Ascending aorta (tissue), 2 donors: Measurements from ENCODE around the gene EP400. TPM values are rescaled to one million over a fixed set of nuclear protein-coding genes. Genes with fewer than 3 reads are reported as not detected.

Source experiments
- DNase-seq, 2 donors: peaks; one replicate each; pipeline ENCODE4 v3.0.0-alpha.2; 2019; ENCODE audit warnings: low spot score in 2 of 2
- H3K27ac ChIP-seq, 2 donors: fragments of 200-600 bp; sonication (generic); one replicate each; pipeline ENCODE4 v1.5.1; 2016 to 2017; ENCODE audit warnings: mild to moderate bottlenecking in 1 of 2
- H3K27me3 ChIP-seq: fragments of 200-600 bp; sonication (generic); one replicate; pipeline ENCODE4 v1.5.1; 2017
- H3K36me3 ChIP-seq, 2 donors: fragments of 200-600 bp; sonication (generic); one replicate each; pipeline ENCODE4 v1.5.1; 2016
- H3K4me1 ChIP-seq, 2 donors: fragments of 200-600 bp; sonication (generic); one replicate each; pipeline ENCODE4 v1.5.1; 2016 to 2017; ENCODE audit warnings: mild to moderate bottlenecking in 1 of 2
- H3K4me3 ChIP-seq, 2 donors: fragments of 200-600 bp; sonication (generic); one replicate each; pipeline ENCODE4 v1.5.1; 2016 to 2017; ENCODE audit warnings: mild to moderate bottlenecking in 1 of 2
- H3K9me3 ChIP-seq, 2 donors: fragments of 200-600 bp; sonication (generic); one replicate each; pipeline ENCODE4 v1.5.1; 2016
- intact Hi-C: fragments of 100-400 bp; cut with DNase I; formaldehyde crosslinking; loops from one replicate; pipeline ENCODE4 v1.15.1; 2023
- total RNA-seq: library from RNA; depleted of rRNA; stranded (reverse); fragments of >200 nt; gene quantifications from one replicate; pipeline ENCODE4 v1.1.0, GENCODE V29; 2016
- TF ChIP-seq, protein P1 (sequence below), 3 experiments: fragments of 200-600 bp in 2 of 3; fragments of 450-650 bp in 1 of 3; sonication (generic) in 2 of 3; IDR thresholded peaks; one replicate each; pipeline ENCODE4 v1.5.1; 2016 to 2019; ENCODE audit warnings: antibody characterized with exemption in 3 of 3, mild to moderate bottlenecking in 1 of 3, moderate library complexity in 1 of 3

Gene EP400
- total RNA-seq, 1 donor from 2014 or later, result 23.3 TPM

GRCh38 chr12:132006056-132006680, 56.4 kb downstream of the EP400 start:
- peak in 1 of 2 donors; percentile 16 for DNase-seq
- no peaks in the 10 kb centered on the region for H3K4me1 ChIP-seq
- H3K9me3 ChIP-seq, result no peaks in the 10 kb centered on the region
- intact Hi-C loops, result no loop called here
- no peak overlapping the region for H3K27ac ChIP-seq
- H3K36me3 ChIP-seq, result peaks cover 34 to 61% of the 10 kb centered on the region in 2 donors
- H3K27me3 ChIP-seq, result no peaks in the 10 kb centered on the region
- TF ChIP-seq, protein P1, sequence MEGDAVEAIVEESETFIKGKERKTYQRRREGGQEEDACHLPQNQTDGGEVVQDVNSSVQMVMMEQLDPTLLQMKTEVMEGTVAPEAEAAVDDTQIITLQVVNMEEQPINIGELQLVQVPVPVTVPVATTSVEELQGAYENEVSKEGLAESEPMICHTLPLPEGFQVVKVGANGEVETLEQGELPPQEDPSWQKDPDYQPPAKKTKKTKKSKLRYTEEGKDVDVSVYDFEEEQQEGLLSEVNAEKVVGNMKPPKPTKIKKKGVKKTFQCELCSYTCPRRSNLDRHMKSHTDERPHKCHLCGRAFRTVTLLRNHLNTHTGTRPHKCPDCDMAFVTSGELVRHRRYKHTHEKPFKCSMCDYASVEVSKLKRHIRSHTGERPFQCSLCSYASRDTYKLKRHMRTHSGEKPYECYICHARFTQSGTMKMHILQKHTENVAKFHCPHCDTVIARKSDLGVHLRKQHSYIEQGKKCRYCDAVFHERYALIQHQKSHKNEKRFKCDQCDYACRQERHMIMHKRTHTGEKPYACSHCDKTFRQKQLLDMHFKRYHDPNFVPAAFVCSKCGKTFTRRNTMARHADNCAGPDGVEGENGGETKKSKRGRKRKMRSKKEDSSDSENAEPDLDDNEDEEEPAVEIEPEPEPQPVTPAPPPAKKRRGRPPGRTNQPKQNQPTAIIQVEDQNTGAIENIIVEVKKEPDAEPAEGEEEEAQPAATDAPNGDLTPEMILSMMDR (IDR thresholded peaks at IDR 0.05), result no peak
- H3K4me3 ChIP-seq, result no peak overlapping the region

DNA sequence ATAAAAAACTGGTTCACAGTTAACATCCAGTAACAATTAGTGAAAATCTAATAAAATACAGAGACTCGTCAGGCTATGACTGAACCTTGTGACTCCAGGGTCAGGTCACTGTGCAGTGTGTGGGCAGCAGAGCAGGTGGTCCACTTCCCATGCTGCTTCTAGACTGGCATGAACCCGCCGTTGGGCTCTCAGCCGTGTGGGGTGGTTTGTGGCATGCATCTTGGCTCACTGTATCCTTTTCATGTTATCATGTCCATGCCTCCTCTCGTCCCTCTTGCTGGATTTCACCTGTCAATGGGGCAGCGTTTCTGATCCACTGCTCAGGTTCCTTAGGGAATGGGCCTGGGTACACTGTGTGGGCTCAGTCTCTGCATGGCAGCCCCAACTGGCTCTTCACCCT, 57.3 kb downstream of the EP400 start:
- DNase-seq, result peak in 1 of 2 donors; percentile 49
- H3K4me3 ChIP-seq, result no peak overlapping the region
- TF ChIP-seq, protein P1 (IDR thresholded peaks at IDR 0.05), result no peak
- intact Hi-C loops, result no loop called here
- peaks cover 43 to 70% of the 10 kb centered on the region in 2 donors for H3K36me3 ChIP-seq
- no peak overlapping the region for H3K27ac ChIP-seq
- H3K27me3 ChIP-seq, result no peaks in the 10 kb centered on the region
- H3K4me1 ChIP-seq, result no peaks in the 10 kb centered on the region
- H3K9me3 ChIP-seq, result no peaks in the 10 kb centered on the region

DNA sequence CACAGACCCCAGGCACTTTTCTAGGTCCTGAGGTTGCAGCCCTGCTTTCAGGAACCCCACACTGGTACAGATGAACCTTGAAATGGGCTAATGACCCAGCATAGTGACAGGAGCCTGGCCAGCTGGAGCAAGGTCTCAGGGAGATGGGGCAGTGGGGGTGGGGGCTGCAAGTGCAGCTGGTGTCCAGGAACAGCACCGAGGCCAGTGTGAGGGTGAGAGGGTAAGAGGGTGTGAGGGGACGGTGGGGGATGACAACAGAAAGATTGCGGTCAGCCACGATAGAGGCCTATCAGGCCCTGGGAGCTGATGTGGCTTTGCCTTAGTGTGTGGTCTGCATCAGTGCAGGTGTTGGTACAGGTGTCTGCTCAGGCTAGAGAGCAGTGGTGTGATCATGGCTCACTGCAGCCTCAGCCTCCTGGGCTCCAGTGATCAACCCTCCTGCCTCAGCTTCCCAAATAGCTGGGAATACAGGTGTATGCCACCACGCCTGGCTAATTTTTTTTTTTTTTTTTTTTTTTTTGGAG, 59.7 kb downstream of the EP400 start:
- Histone ChIP-seq H3K27me3 (no peaks in the 10 kb centered on the region), H3K4me1 (no peaks in the 10 kb centered on the region), H3K27ac (no peak overlapping the region), H3K4me3 (no peak overlapping the region), H3K9me3 (no peaks in the 10 kb centered on the region), H3K36me3 (peaks cover 65 to 86% of the 10 kb centered on the region in 2 donors)
- TF ChIP-seq, protein P1 (IDR thresholded peaks at IDR 0.05), result no peak
- peak in 1 of 2 donors; percentile 50 for DNase-seq
- intact Hi-C loops, result no loop called here

- H3K27ac ChIP-seq, result no peak overlapping the region
- DNase-seq, result peak in 1 of 2 donors; percentile 30
- TF ChIP-seq, protein P1 (IDR thresholded peaks at IDR 0.05), result no peak
- H3K27me3 ChIP-seq, result no peaks in the 10 kb centered on the region
- no peak overlapping the region for H3K4me3 ChIP-seq
- no peaks in the 10 kb centered on the region for H3K9me3 ChIP-seq
- peaks cover 81 to 88% of the 10 kb centered on the region in 2 donors for H3K36me3 ChIP-seq
- intact Hi-C loops, result no loop called here
- no peaks in the 10 kb centered on the region for H3K4me1 ChIP-seq
These were observed 63.3 kb downstream of the EP400 start for GRCh38 chr12:132012919-132013568.

DNA sequence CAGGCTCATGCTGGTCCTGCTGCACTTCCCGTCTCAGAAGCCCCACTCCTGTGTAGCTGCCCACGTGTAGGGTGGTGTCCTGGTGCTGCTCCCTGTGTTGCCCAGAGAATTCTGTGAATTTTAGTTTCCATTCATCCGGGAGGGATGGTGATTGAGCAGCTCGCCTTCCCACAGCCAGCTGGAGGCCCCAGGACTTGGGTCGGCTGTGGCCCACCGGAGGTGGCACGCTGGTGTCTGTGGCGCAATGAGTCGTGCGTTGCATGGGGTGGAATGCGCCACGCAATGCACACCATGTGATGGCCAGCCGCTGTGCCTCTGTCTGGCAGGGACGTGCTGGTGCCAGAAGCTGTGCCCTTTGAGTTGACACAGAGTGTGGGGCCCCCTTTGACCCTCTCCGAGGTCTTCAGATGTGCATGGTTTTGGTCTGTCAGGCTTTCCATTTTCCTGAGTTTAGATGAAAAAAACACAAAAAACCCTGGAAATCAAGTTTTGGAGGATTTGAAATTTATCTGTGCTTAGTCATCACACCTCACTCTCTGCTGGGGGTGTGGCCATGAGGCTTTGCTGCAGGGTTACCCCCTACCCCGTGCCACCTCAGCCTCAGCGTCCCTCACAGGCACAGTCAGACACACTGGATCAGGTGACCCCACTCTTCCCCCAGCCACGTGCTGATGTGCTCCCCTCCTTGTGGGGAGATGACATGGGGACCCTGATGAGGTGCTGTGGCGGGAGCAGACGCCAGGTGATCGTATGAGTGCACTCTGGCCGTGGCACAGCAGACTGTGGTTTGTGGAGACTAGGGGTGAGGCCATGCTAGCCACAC, 64.6 kb downstream of the EP400 start:
- no peak overlapping the region for H3K27ac ChIP-seq
- H3K4me3 ChIP-seq, result no peak overlapping the region
- no peaks in the 10 kb centered on the region for H3K9me3 ChIP-seq
- intact Hi-C loops, result no loop called here
- TF ChIP-seq, protein P1 (IDR thresholded peaks at IDR 0.05), result no peak
- peaks cover 90 to 91% of the 10 kb centered on the region in 2 donors for H3K36me3 ChIP-seq
- DNase-seq, result peak in 1 of 2 donors; percentile 54
- no peaks in the 10 kb centered on the region for H3K4me1 ChIP-seq
- no peaks in the 10 kb centered on the region for H3K27me3 ChIP-seq
